IPS-18a (cell line): ENCODE data around the gene GNG2.

Experiments
- H3K27ac ChIP-seq: one replicate; pipeline ENCODE4 v1.5.1; 2013; ENCODE audit warnings: low read length
- H3K27me3 ChIP-seq: one replicate; pipeline ENCODE4 v1.6.1; 2013; ENCODE audit warnings: mild to moderate bottlenecking, low read length; ENCODE audit not compliant: control insufficient read depth, insufficient read depth
- H3K36me3 ChIP-seq: one replicate; pipeline ENCODE4 v1.6.1; 2013; ENCODE audit warnings: low read depth, low read length; ENCODE audit not compliant: control insufficient read depth
- H3K4me1 ChIP-seq: one replicate; pipeline ENCODE4 v1.6.1; 2013; ENCODE audit warnings: low read depth, low read length; ENCODE audit not compliant: control insufficient read depth
- H3K4me3 ChIP-seq: one replicate; pipeline ENCODE4 v1.5.1; 2013; ENCODE audit warnings: low read length
- H3K9ac ChIP-seq: one replicate; pipeline ENCODE4 v1.6.1; 2013; ENCODE audit warnings: mild to moderate bottlenecking, low read length, moderate library complexity
- H3K9me3 ChIP-seq: one replicate; pipeline ENCODE4 v1.6.1; 2013; ENCODE audit warnings: low read depth, low read length; ENCODE audit not compliant: control insufficient read depth

The GNG2 gene

GRCh38 chr14:51872396-51872795, 12.0 kb downstream of the GNG2 start:
- no peaks in the 10 kb centered on the region for H3K9me3 ChIP-seq
- no peak overlapping the region for H3K9ac ChIP-seq
- H3K4me3 ChIP-seq = no peak overlapping the region
- no peaks in the 10 kb centered on the region for H3K4me1 ChIP-seq
- H3K27ac ChIP-seq = no peak overlapping the region
- no peaks in the 10 kb centered on the region for H3K36me3 ChIP-seq
- H3K27me3 ChIP-seq = no peaks in the 10 kb centered on the region

GRCh38 chr14:51873221-51873893, 12.9 kb downstream of the GNG2 start:
- Histone ChIP-seq H3K27ac (no peak overlapping the region), H3K9ac (no peak overlapping the region), H3K9me3 (no peaks in the 10 kb centered on the region), H3K27me3 (no peaks in the 10 kb centered on the region), H3K4me3 (no peak overlapping the region), H3K4me1 (no peaks in the 10 kb centered on the region), H3K36me3 (no peaks in the 10 kb centered on the region)

GRCh38 chr14:51877810-51878209, 17.4 kb downstream of the GNG2 start:
- no peaks in the 10 kb centered on the region for H3K36me3 ChIP-seq
- no peaks in the 10 kb centered on the region for H3K27me3 ChIP-seq
- H3K27ac ChIP-seq = no peak overlapping the region
- no peak overlapping the region for H3K4me3 ChIP-seq
- H3K9me3 ChIP-seq = no peaks in the 10 kb centered on the region
- H3K4me1 ChIP-seq = no peaks in the 10 kb centered on the region
- H3K9ac ChIP-seq = no peak overlapping the region

- Histone ChIP-seq H3K4me1 (no peaks in the 10 kb centered on the region), H3K36me3 (no peaks in the 10 kb centered on the region), H3K9me3 (no peaks in the 10 kb centered on the region)
These were observed 18.8 kb downstream of the GNG2 start for GRCh38 chr14:51879170-51879569.

GRCh38 chr14:51880835-51881580, 20.6 kb downstream of the GNG2 start:
- Histone ChIP-seq H3K9me3 (no peaks in the 10 kb centered on the region), H3K27ac (no peak overlapping the region), H3K4me1 (no peaks in the 10 kb centered on the region), H3K9ac (no peak overlapping the region), H3K36me3 (no peaks in the 10 kb centered on the region), H3K27me3 (no peaks in the 10 kb centered on the region), H3K4me3 (no peak overlapping the region)

More at GRCh38 chr14:51879170-51879569, 18.8 kb downstream of the GNG2 start:
- Histone ChIP-seq H3K9ac (no peak overlapping the region), H3K4me3 (no peak overlapping the region), H3K27me3 (no peaks in the 10 kb centered on the region), H3K27ac (no peak overlapping the region)

- H3K9me3 ChIP-seq = no peaks in the 10 kb centered on the region
- no peak overlapping the region for H3K27ac ChIP-seq
- no peak overlapping the region for H3K9ac ChIP-seq
- H3K4me3 ChIP-seq = no peak overlapping the region
- H3K4me1 ChIP-seq = no peaks in the 10 kb centered on the region
- H3K36me3 ChIP-seq = no peaks in the 10 kb centered on the region
- H3K27me3 ChIP-seq = no peaks in the 10 kb centered on the region
These were observed 21.2 kb downstream of the GNG2 start for GRCh38 chr14:51881636-51882035.

- Histone ChIP-seq H3K27me3 (no peaks in the 10 kb centered on the region), H3K9ac (no peak overlapping the region), H3K27ac (no peak overlapping the region), H3K9me3 (no peaks in the 10 kb centered on the region), H3K4me3 (no peak overlapping the region), H3K36me3 (no peaks in the 10 kb centered on the region), H3K4me1 (no peaks in the 10 kb centered on the region)
These were observed 22.8 kb downstream of the GNG2 start for GRCh38 chr14:51883232-51883631.

GRCh38 chr14:51884086-51884927, 23.9 kb downstream of the GNG2 start:
- no peak overlapping the region for H3K27ac ChIP-seq
- H3K36me3 ChIP-seq = no peaks in the 10 kb centered on the region
- no peak overlapping the region for H3K9ac ChIP-seq
- no peaks in the 10 kb centered on the region for H3K27me3 ChIP-seq
- H3K4me1 ChIP-seq = no peaks in the 10 kb centered on the region
- no peaks in the 10 kb centered on the region for H3K9me3 ChIP-seq
- H3K4me3 ChIP-seq = no peak overlapping the region

- Histone ChIP-seq H3K4me3 (no peak overlapping the region), H3K27ac (no peak overlapping the region), H3K4me1 (no peaks in the 10 kb centered on the region), H3K9ac (no peak overlapping the region), H3K36me3 (no peaks in the 10 kb centered on the region), H3K27me3 (no peaks in the 10 kb centered on the region), H3K9me3 (no peaks in the 10 kb centered on the region)
These were observed 29.4 kb downstream of the GNG2 start for GRCh38 chr14:51889851-51890250.

- Histone ChIP-seq H3K27me3 (no peaks in the 10 kb centered on the region), H3K9me3 (no peaks in the 10 kb centered on the region), H3K4me1 (no peaks in the 10 kb centered on the region), H3K36me3 (no peaks in the 10 kb centered on the region), H3K9ac (no peak overlapping the region), H3K4me3 (no peak overlapping the region), H3K27ac (no peak overlapping the region)
These were observed 33.8 kb downstream of the GNG2 start for GRCh38 chr14:51894250-51894649.

GRCh38 chr14:51895375-51895774, 35.0 kb downstream of the GNG2 start:
- no peaks in the 10 kb centered on the region for H3K36me3 ChIP-seq
- H3K4me1 ChIP-seq = no peaks in the 10 kb centered on the region
- no peak overlapping the region for H3K27ac ChIP-seq
- no peaks in the 10 kb centered on the region for H3K9me3 ChIP-seq
- H3K4me3 ChIP-seq = no peak overlapping the region
- H3K9ac ChIP-seq = no peak overlapping the region
- H3K27me3 ChIP-seq = no peaks in the 10 kb centered on the region
